ENCODE data around the gene PJA1.

The PJA1 gene, protein sequence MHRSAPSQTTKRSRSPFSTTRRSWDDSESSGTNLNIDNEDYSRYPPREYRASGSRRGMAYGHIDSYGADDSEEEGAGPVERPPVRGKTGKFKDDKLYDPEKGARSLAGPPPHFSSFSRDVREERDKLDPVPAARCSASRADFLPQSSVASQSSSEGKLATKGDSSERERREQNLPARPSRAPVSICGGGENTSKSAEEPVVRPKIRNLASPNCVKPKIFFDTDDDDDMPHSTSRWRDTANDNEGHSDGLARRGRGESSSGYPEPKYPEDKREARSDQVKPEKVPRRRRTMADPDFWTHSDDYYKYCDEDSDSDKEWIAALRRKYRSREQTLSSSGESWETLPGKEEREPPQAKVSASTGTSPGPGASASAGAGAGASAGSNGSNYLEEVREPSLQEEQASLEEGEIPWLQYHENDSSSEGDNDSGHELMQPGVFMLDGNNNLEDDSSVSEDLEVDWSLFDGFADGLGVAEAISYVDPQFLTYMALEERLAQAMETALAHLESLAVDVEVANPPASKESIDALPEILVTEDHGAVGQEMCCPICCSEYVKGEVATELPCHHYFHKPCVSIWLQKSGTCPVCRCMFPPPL

DNA sequence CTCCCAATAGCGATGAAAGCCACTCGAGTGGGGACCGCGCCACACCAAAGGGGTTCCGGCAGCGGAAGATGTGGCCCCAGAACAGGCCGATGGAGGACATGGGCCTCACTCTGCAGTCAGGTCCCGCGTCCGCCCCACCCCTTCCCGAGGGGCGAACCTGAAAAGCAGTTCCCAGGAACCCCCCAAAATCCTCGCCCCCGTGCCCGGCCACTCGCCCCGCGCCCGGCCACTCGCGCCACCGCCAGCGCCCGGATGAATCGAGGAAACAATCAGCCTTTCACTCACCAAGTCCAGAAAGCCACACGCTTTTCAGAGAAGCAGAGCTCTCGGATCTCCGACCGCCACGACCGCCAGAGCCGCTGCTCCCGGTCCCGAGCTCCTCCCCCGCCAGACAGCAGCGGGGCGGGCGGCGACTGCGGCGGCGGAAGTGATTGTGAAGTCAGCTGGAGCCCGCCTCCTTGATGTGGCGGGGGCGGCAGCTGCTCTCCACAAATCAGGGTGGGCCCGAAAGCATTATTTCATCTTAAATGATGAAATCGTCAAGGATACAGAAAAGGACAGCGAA, at the start of gene PJA1:
Gene PJA1 (minus strand): TSS at position 367 of the 565 bp plus-strand sequence. CDS start 2,380 bp downstream, outside the sequence.
- no peaks in the 10 kb centered on the region for H3K36me3 ChIP-seq (ENCODE audit: control insufficient read depth in 2 of 2, insufficient read depth in 2 of 2, low read length in 2 of 2)
- peaks cover 0 to 5% of the 10 kb centered on the region in 2 donors for H3K9me3 ChIP-seq (ENCODE audit: control insufficient read depth in 2 of 2, low read length in 2 of 2)
- peak within 1 kb of the TSS in 1 of 2 donors; percentile 63 for H3K27ac ChIP-seq (ENCODE audit: low read depth in 2 of 2, low read length in 2 of 2)
- peak within 1 kb of the TSS; percentile 52 for H3K9ac ChIP-seq (ENCODE audit: low read depth in 1 of 2, low read length in 2 of 2)
- peak within 1 kb of the TSS; percentile 66 to 73 for H3K4me3 ChIP-seq (ENCODE audit: low read length in 2 of 2)
- H3K4me1 ChIP-seq (ENCODE audit: control insufficient read depth in 2 of 2, insufficient read depth in 2 of 2, low read length in 2 of 2) = peaks cover 2 to 3% of the 10 kb centered on the region in 2 donors
- peaks cover 2 to 3% of the 10 kb centered on the region in 2 donors for H3K27me3 ChIP-seq (ENCODE audit: control insufficient read depth in 2 of 2, insufficient read depth in 2 of 2, low read length in 2 of 2)

DNA sequence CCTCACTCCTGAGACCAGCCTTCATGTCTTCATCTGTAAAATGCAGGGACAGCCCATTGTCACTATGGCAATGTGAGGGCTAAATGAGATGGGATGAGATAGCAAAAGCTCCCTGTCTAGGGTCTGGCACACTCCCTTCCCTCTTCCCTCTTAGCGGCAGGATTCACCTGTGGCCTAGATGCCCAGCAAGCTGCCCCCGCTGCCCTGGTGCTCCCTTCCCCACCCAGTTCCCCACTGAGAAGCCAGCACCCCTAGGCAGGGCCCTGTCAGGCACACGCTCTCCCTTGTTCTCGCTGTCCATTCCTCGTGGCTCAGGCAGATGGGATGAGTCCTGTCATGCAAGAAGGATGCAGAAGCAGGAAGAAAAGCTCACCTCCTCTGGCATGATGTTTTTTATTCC, 49.2 kb upstream of the PJA1 start:
- H3K9ac ChIP-seq (ENCODE audit: low read depth in 1 of 2, low read length in 2 of 2) = no peak overlapping the region
- no peaks in the 10 kb centered on the region for H3K9me3 ChIP-seq (ENCODE audit: control insufficient read depth in 2 of 2, low read length in 2 of 2)
- no peaks in the 10 kb centered on the region for H3K36me3 ChIP-seq (ENCODE audit: control insufficient read depth in 2 of 2, insufficient read depth in 2 of 2, low read length in 2 of 2)
- H3K27ac ChIP-seq (ENCODE audit: low read depth in 2 of 2, low read length in 2 of 2) = no peak overlapping the region
- H3K4me1 ChIP-seq (ENCODE audit: control insufficient read depth in 2 of 2, insufficient read depth in 2 of 2, low read length in 2 of 2) = no peaks in the 10 kb centered on the region
- no peak overlapping the region for H3K4me3 ChIP-seq (ENCODE audit: low read length in 2 of 2)
- H3K27me3 ChIP-seq (ENCODE audit: control insufficient read depth in 2 of 2, insufficient read depth in 2 of 2, low read length in 2 of 2) = peaks cover 0 to 2% of the 10 kb centered on the region in 2 donors

GRCh38 chrX:69211701-69212100, 46.4 kb upstream of the PJA1 start:
- Histone ChIP-seq H3K4me1 (ENCODE audit: control insufficient read depth in 2 of 2, insufficient read depth in 2 of 2, low read length in 2 of 2) (no peaks in the 10 kb centered on the region), H3K9ac (ENCODE audit: low read depth in 1 of 2, low read length in 2 of 2) (no peak overlapping the region), H3K27ac (ENCODE audit: low read depth in 2 of 2, low read length in 2 of 2) (no peak overlapping the region), H3K4me3 (ENCODE audit: low read length in 2 of 2) (no peak overlapping the region), H3K9me3 (ENCODE audit: control insufficient read depth in 2 of 2, low read length in 2 of 2) (no peaks in the 10 kb centered on the region), H3K36me3 (ENCODE audit: control insufficient read depth in 2 of 2, insufficient read depth in 2 of 2, low read length in 2 of 2) (no peaks in the 10 kb centered on the region), H3K27me3 (ENCODE audit: control insufficient read depth in 2 of 2, insufficient read depth in 2 of 2, low read length in 2 of 2) (no peaks in the 10 kb centered on the region)

DNA sequence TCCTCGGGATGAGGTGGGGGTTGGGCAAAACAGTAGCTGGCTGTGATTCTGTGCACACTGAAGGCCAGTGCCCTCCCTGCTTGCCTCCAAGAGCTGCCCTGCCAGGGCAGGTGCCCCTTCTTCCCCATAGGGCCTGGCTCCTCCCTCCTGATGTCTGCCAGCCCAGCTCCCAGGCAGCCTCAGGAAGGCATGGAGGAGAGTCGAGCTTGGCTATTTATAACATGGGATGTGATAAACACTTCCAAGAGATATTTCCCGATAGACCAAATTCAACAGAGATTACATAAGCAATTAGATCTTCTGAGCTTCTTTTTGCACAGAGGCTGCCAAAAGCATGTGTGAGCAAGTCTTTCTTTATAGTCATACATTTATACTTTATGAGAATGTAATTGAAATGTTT, 45.3 kb upstream of the PJA1 start:
- Histone ChIP-seq H3K9ac (ENCODE audit: low read depth in 1 of 2, low read length in 2 of 2) (no peak overlapping the region), H3K27me3 (ENCODE audit: control insufficient read depth in 2 of 2, insufficient read depth in 2 of 2, low read length in 2 of 2) (no peaks in the 10 kb centered on the region), H3K9me3 (ENCODE audit: control insufficient read depth in 2 of 2, low read length in 2 of 2) (no peaks in the 10 kb centered on the region), H3K36me3 (ENCODE audit: control insufficient read depth in 2 of 2, insufficient read depth in 2 of 2, low read length in 2 of 2) (no peaks in the 10 kb centered on the region), H3K4me1 (ENCODE audit: control insufficient read depth in 2 of 2, insufficient read depth in 2 of 2, low read length in 2 of 2) (no peaks in the 10 kb centered on the region), H3K4me3 (ENCODE audit: low read length in 2 of 2) (no peak overlapping the region), H3K27ac (ENCODE audit: low read depth in 2 of 2, low read length in 2 of 2) (no peak overlapping the region)

- Histone ChIP-seq H3K4me3 (ENCODE audit: low read length in 2 of 2) (no peak overlapping the region), H3K9ac (ENCODE audit: low read depth in 1 of 2, low read length in 2 of 2) (no peak overlapping the region), H3K4me1 (ENCODE audit: control insufficient read depth in 2 of 2, insufficient read depth in 2 of 2, low read length in 2 of 2) (no peaks in the 10 kb centered on the region), H3K27ac (ENCODE audit: low read depth in 2 of 2, low read length in 2 of 2) (no peak overlapping the region), H3K9me3 (ENCODE audit: control insufficient read depth in 2 of 2, low read length in 2 of 2) (no peaks in the 10 kb centered on the region), H3K36me3 (ENCODE audit: control insufficient read depth in 2 of 2, insufficient read depth in 2 of 2, low read length in 2 of 2) (no peaks in the 10 kb centered on the region), H3K27me3 (ENCODE audit: control insufficient read depth in 2 of 2, insufficient read depth in 2 of 2, low read length in 2 of 2) (peaks cover 0 to 4% of the 10 kb centered on the region in 2 donors)
Measured at GRCh38 chrX:69207216-69207615, 42.0 kb upstream of the PJA1 start.

DNA sequence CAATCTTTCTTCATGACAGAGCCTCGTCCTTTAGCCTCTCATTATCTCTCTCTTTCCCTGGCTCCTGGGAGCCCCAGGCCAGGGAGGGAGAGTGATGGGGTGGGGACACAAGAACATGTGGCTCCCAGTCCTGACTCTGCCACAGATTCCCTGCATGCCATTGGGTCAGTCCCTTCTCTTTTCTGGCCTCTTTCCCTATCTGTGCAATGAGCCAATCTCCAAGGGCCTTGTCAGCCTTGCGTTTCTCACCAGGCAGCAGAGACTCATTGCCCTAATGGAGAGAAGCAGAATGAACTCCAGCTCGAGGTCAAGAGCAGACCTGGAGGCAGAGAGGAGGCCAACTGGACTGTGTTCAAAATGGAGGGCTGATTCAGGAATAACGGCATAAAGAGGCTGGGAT, 38.4 kb upstream of the PJA1 start:
- H3K4me3 ChIP-seq (ENCODE audit: low read length in 2 of 2) = no peak overlapping the region
- H3K4me1 ChIP-seq (ENCODE audit: control insufficient read depth in 2 of 2, insufficient read depth in 2 of 2, low read length in 2 of 2) = no peaks in the 10 kb centered on the region
- no peaks in the 10 kb centered on the region for H3K36me3 ChIP-seq (ENCODE audit: control insufficient read depth in 2 of 2, insufficient read depth in 2 of 2, low read length in 2 of 2)
- peaks cover 2 to 7% of the 10 kb centered on the region in 2 donors for H3K27me3 ChIP-seq (ENCODE audit: control insufficient read depth in 2 of 2, insufficient read depth in 2 of 2, low read length in 2 of 2)
- H3K9ac ChIP-seq (ENCODE audit: low read depth in 1 of 2, low read length in 2 of 2) = no peak overlapping the region
- H3K9me3 ChIP-seq (ENCODE audit: control insufficient read depth in 2 of 2, low read length in 2 of 2) = no peaks in the 10 kb centered on the region
- no peak overlapping the region for H3K27ac ChIP-seq (ENCODE audit: low read depth in 2 of 2, low read length in 2 of 2)

DNA sequence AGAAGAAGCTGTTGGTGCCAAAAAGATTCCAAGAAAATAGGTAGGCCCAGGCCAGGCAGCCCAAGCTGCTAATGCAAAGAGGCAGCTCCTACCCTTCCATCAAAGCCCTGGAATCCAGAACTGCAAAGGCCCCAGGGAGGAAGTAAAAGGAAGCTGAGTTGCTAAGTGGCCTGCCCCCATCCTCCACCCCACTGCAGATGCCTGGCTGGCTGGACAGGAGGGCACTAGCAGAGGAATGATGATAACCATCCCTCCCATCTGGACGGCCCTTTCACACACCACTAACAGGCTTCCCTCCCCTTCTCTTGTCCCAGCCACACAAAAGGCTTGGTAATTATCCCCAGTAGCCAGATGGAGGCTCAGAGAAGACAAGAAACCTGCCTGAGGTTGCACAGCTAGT, 32.4 kb upstream of the PJA1 start:
- Histone ChIP-seq H3K27ac (ENCODE audit: low read depth in 2 of 2, low read length in 2 of 2) (no peak overlapping the region), H3K9me3 (ENCODE audit: control insufficient read depth in 2 of 2, low read length in 2 of 2) (no peaks in the 10 kb centered on the region), H3K4me3 (ENCODE audit: low read length in 2 of 2) (no peak overlapping the region), H3K4me1 (ENCODE audit: control insufficient read depth in 2 of 2, insufficient read depth in 2 of 2, low read length in 2 of 2) (no peaks in the 10 kb centered on the region), H3K36me3 (ENCODE audit: control insufficient read depth in 2 of 2, insufficient read depth in 2 of 2, low read length in 2 of 2) (no peaks in the 10 kb centered on the region), H3K27me3 (ENCODE audit: control insufficient read depth in 2 of 2, insufficient read depth in 2 of 2, low read length in 2 of 2) (peaks cover 9 to 14% of the 10 kb centered on the region in 2 donors), H3K9ac (ENCODE audit: low read depth in 1 of 2, low read length in 2 of 2) (no peak overlapping the region)

DNA sequence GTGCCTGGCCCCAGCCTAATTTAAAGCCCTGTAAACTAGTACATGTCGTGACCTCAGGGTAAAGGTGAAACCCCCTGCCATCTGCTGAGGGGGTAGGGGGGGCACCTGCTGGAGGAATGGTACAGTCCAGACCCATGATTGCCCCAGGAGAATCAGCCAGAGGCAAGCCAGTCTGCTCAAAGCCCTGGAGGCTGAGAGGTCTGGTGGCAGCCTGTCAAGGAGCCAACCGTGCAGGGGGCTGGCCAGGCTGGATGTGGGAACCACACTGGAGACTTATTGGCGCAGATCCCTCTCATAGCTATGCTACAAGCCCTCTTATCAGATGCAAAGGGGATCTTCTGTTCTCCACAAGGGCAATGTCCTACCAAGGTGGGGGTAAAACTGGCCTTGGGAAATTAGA, 31.4 kb upstream of the PJA1 start:
- Histone ChIP-seq H3K4me3 (ENCODE audit: low read length in 2 of 2) (no peak overlapping the region), H3K27me3 (ENCODE audit: control insufficient read depth in 2 of 2, insufficient read depth in 2 of 2, low read length in 2 of 2) (peaks cover 7 to 14% of the 10 kb centered on the region in 2 donors), H3K4me1 (ENCODE audit: control insufficient read depth in 2 of 2, insufficient read depth in 2 of 2, low read length in 2 of 2) (no peaks in the 10 kb centered on the region), H3K9ac (ENCODE audit: low read depth in 1 of 2, low read length in 2 of 2) (no peak overlapping the region), H3K9me3 (ENCODE audit: control insufficient read depth in 2 of 2, low read length in 2 of 2) (no peaks in the 10 kb centered on the region), H3K36me3 (ENCODE audit: control insufficient read depth in 2 of 2, insufficient read depth in 2 of 2, low read length in 2 of 2) (no peaks in the 10 kb centered on the region), H3K27ac (ENCODE audit: low read depth in 2 of 2, low read length in 2 of 2) (no peak overlapping the region)

GRCh38 chrX:69195810-69196209, 30.6 kb upstream of the PJA1 start:
- Histone ChIP-seq H3K9me3 (ENCODE audit: control insufficient read depth in 2 of 2, low read length in 2 of 2) (no peaks in the 10 kb centered on the region), H3K4me3 (ENCODE audit: low read length in 2 of 2) (no peak overlapping the region), H3K9ac (ENCODE audit: low read depth in 1 of 2, low read length in 2 of 2) (no peak overlapping the region), H3K27me3 (ENCODE audit: control insufficient read depth in 2 of 2, insufficient read depth in 2 of 2, low read length in 2 of 2) (peaks cover 7 to 13% of the 10 kb centered on the region in 2 donors), H3K4me1 (ENCODE audit: control insufficient read depth in 2 of 2, insufficient read depth in 2 of 2, low read length in 2 of 2) (no peaks in the 10 kb centered on the region), H3K27ac (ENCODE audit: low read depth in 2 of 2, low read length in 2 of 2) (no peak overlapping the region), H3K36me3 (ENCODE audit: control insufficient read depth in 2 of 2, insufficient read depth in 2 of 2, low read length in 2 of 2) (no peaks in the 10 kb centered on the region)

- peaks cover 3 to 11% of the 10 kb centered on the region in 2 donors for H3K27me3 ChIP-seq (ENCODE audit: control insufficient read depth in 2 of 2, insufficient read depth in 2 of 2, low read length in 2 of 2)
- H3K36me3 ChIP-seq (ENCODE audit: control insufficient read depth in 2 of 2, insufficient read depth in 2 of 2, low read length in 2 of 2) = no peaks in the 10 kb centered on the region
- H3K9ac ChIP-seq (ENCODE audit: low read depth in 1 of 2, low read length in 2 of 2) = no peak overlapping the region
- no peaks in the 10 kb centered on the region for H3K4me1 ChIP-seq (ENCODE audit: control insufficient read depth in 2 of 2, insufficient read depth in 2 of 2, low read length in 2 of 2)
- no peak overlapping the region for H3K4me3 ChIP-seq (ENCODE audit: low read length in 2 of 2)
- no peaks in the 10 kb centered on the region for H3K9me3 ChIP-seq (ENCODE audit: control insufficient read depth in 2 of 2, low read length in 2 of 2)
- no peak overlapping the region for H3K27ac ChIP-seq (ENCODE audit: low read depth in 2 of 2, low read length in 2 of 2)
Measured at GRCh38 chrX:69195192-69195591, 29.9 kb upstream of the PJA1 start.

Measured in mucosa of rectum (tissue), 2 donors.